ENCODE results near the gene RCN2. TPM values are rescaled to one million over a fixed set of nuclear protein-coding genes. Genes with fewer than 3 reads are reported as not detected.

RCN2 gene
- total RNA-seq, 1 experiment from 2014 or later: 78.6 TPM

- no peaks in the 10 kb centered on the region for H3K4me1 ChIP-seq (ENCODE audit: insufficient read depth, low read length, poor library complexity, severe bottlenecking)
- no peaks in the 10 kb centered on the region for H3K36me3 ChIP-seq (ENCODE audit: insufficient read depth, low read length, poor library complexity, severe bottlenecking)
- POLR2A ChIA-PET (ENCODE audit: low non-redundant PET): no interaction called here
- no peak overlapping the region for H3K27ac ChIP-seq (ENCODE audit: low read depth, low read length, poor library complexity, severe bottlenecking)
- CTCF ChIA-PET: no interaction called here
- BruUV-seq (replicated peaks): no TSS peak
- intact Hi-C loops (cut with micrococcal nuclease; ENCODE audit: unreplicated experiment): no loop called here
- no peaks in the 10 kb centered on the region for H3K27me3 ChIP-seq (replicated peaks; ENCODE audit: insufficient read depth, low read depth, low read length, poor library complexity)
- DNase-seq (ENCODE audit: low spot score): no peak
- TF ChIP-seq CTCF (conservative IDR thresholded peaks at IDR 0.05; ENCODE audit: low read depth, low read length) (no peak), EZH2 (IDR thresholded peaks at IDR 0.05; ENCODE audit: borderline replicate concordance, low read depth, low read length, poor library complexity, severe bottlenecking) (no peak)
- no peak overlapping the region for H3K4me3 ChIP-seq (ENCODE audit: low read depth, low read length, poor library complexity, severe bottlenecking)
- no peaks in the 10 kb centered on the region for H3K9me3 ChIP-seq (ENCODE audit: low read depth, low read length, poor library complexity, severe bottlenecking)
Measured at GRCh38 chr15:76986743-76987142, 55.2 kb downstream of the RCN2 start.

GRCh38 chr15:76987276-76987675, 55.7 kb downstream of the RCN2 start:
- Histone ChIP-seq H3K4me3 (ENCODE audit: low read depth, low read length, poor library complexity, severe bottlenecking) (no peak overlapping the region), H3K9me3 (ENCODE audit: low read depth, low read length, poor library complexity, severe bottlenecking) (no peaks in the 10 kb centered on the region), H3K27ac (ENCODE audit: low read depth, low read length, poor library complexity, severe bottlenecking) (no peak overlapping the region), H3K4me1 (ENCODE audit: insufficient read depth, low read length, poor library complexity, severe bottlenecking) (no peaks in the 10 kb centered on the region), H3K27me3 (replicated peaks; ENCODE audit: insufficient read depth, low read depth, low read length, poor library complexity) (no peaks in the 10 kb centered on the region), H3K36me3 (ENCODE audit: insufficient read depth, low read length, poor library complexity, severe bottlenecking) (no peaks in the 10 kb centered on the region)
- DNase-seq (ENCODE audit: low spot score): no peak
- ChIA-PET CTCF (no interaction called here), POLR2A (ENCODE audit: low non-redundant PET) (no interaction called here)
- intact Hi-C loops (cut with micrococcal nuclease; ENCODE audit: unreplicated experiment): no loop called here
- BruUV-seq (replicated peaks): no TSS peak
- no peak for TF ChIP-seq CTCF (conservative IDR thresholded peaks at IDR 0.05; ENCODE audit: low read depth, low read length)
- TF ChIP-seq EZH2 (IDR thresholded peaks at IDR 0.05; ENCODE audit: borderline replicate concordance, low read depth, low read length, poor library complexity, severe bottlenecking): no peak

GRCh38 chr15:76987896-76988860, 56.6 kb downstream of the RCN2 start:
- no peaks in the 10 kb centered on the region for H3K27me3 ChIP-seq (replicated peaks; ENCODE audit: insufficient read depth, low read depth, low read length, poor library complexity)
- TF ChIP-seq CTCF (conservative IDR thresholded peaks at IDR 0.05; ENCODE audit: low read depth, low read length): no peak
- no peak for TF ChIP-seq EZH2 (IDR thresholded peaks at IDR 0.05; ENCODE audit: borderline replicate concordance, low read depth, low read length, poor library complexity, severe bottlenecking)
- H3K4me3 ChIP-seq (ENCODE audit: low read depth, low read length, poor library complexity, severe bottlenecking): no peak overlapping the region
- DNase-seq (ENCODE audit: low spot score): no peak
- intact Hi-C loops (cut with micrococcal nuclease; ENCODE audit: unreplicated experiment): no loop called here
- CTCF ChIA-PET: no interaction called here
- no peaks in the 10 kb centered on the region for H3K9me3 ChIP-seq (ENCODE audit: low read depth, low read length, poor library complexity, severe bottlenecking)
- POLR2A ChIA-PET (ENCODE audit: low non-redundant PET): no interaction called here
- H3K27ac ChIP-seq (ENCODE audit: low read depth, low read length, poor library complexity, severe bottlenecking): no peak overlapping the region
- H3K36me3 ChIP-seq (ENCODE audit: insufficient read depth, low read length, poor library complexity, severe bottlenecking): no peaks in the 10 kb centered on the region
- no peaks in the 10 kb centered on the region for H3K4me1 ChIP-seq (ENCODE audit: insufficient read depth, low read length, poor library complexity, severe bottlenecking)
- no TSS peak for BruUV-seq (replicated peaks)
